ENCODE data around the gene SEC23IP. TPM values are rescaled to one million over a fixed set of nuclear protein-coding genes. Genes with fewer than 3 reads are reported as not detected.

The SEC23IP gene
- total and polyA plus RNA-seq, 2 donors from 2014 or later: 13.3 to 65.2 TPM

- intact Hi-C loops (cut with DNase I): no loop called here
- H3K4me1 ChIP-seq (ENCODE audit: control insufficient read depth in 2 of 3, insufficient read depth in 2 of 3, low read depth in 1 of 3, low read length in 3 of 3): no peaks in the 10 kb centered on the region
- H3K9ac ChIP-seq (ENCODE audit: low read length in 3 of 3): no peak overlapping the region
- no peak for TF ChIP-seq CTCF (IDR thresholded peaks at IDR 0.05; ENCODE audit: borderline replicate concordance, extremely low read depth, insufficient read depth)
- no peak for FAIRE-seq
- H3K36me3 ChIP-seq (ENCODE audit: control insufficient read depth in 2 of 3, insufficient read depth in 3 of 3, low read length in 3 of 3): peaks cover 7 to 39% (median 13%) of the 10 kb centered on the region in 3 donors
- no peaks in the 10 kb centered on the region for H3K27me3 ChIP-seq (ENCODE audit: control insufficient read depth, insufficient read depth, low read length)
- no peaks in the 10 kb centered on the region for H3K9me3 ChIP-seq (ENCODE audit: control insufficient read depth in 2 of 3, insufficient read depth in 1 of 3, low read length in 3 of 3)
- no peak for DNase-seq
- no peak overlapping the region for H3K4me3 ChIP-seq (ENCODE audit: low read length in 3 of 3)
- no peak overlapping the region for H3K27ac ChIP-seq (ENCODE audit: low read depth in 2 of 2, low read length in 2 of 2)
Observed at GRCh38 chr10:119849944-119850343, 42.6 kb upstream of the SEC23IP start.

GRCh38 chr10:119852277-119852676, 40.3 kb upstream of the SEC23IP start:
- Histone ChIP-seq H3K27ac (ENCODE audit: low read depth in 2 of 2, low read length in 2 of 2) (no peak overlapping the region), H3K27me3 (ENCODE audit: control insufficient read depth, insufficient read depth, low read length) (no peaks in the 10 kb centered on the region), H3K36me3 (ENCODE audit: control insufficient read depth in 2 of 3, insufficient read depth in 3 of 3, low read length in 3 of 3) (peaks cover 3 to 25% (median 7%) of the 10 kb centered on the region in 3 donors), H3K4me3 (ENCODE audit: low read length in 3 of 3) (no peak overlapping the region), H3K9ac (ENCODE audit: low read length in 3 of 3) (no peak overlapping the region), H3K9me3 (ENCODE audit: control insufficient read depth in 2 of 3, insufficient read depth in 1 of 3, low read length in 3 of 3) (no peaks in the 10 kb centered on the region), H3K4me1 (ENCODE audit: control insufficient read depth in 2 of 3, insufficient read depth in 2 of 3, low read depth in 1 of 3, low read length in 3 of 3) (no peaks in the 10 kb centered on the region)
- no peak for FAIRE-seq
- intact Hi-C loops (cut with DNase I): no loop called here
- no peak for TF ChIP-seq CTCF (IDR thresholded peaks at IDR 0.05; ENCODE audit: borderline replicate concordance, extremely low read depth, insufficient read depth)
- DNase-seq: no peak

- H3K9me3 ChIP-seq (ENCODE audit: control insufficient read depth in 2 of 3, insufficient read depth in 1 of 3, low read length in 3 of 3): no peaks in the 10 kb centered on the region
- no peak for TF ChIP-seq CTCF (IDR thresholded peaks at IDR 0.05; ENCODE audit: borderline replicate concordance, extremely low read depth, insufficient read depth)
- intact Hi-C loops (cut with DNase I): no loop called here
- no peaks in the 10 kb centered on the region for H3K4me1 ChIP-seq (ENCODE audit: control insufficient read depth in 2 of 3, insufficient read depth in 2 of 3, low read depth in 1 of 3, low read length in 3 of 3)
- no peak overlapping the region for H3K4me3 ChIP-seq (ENCODE audit: low read length in 3 of 3)
- H3K9ac ChIP-seq (ENCODE audit: low read length in 3 of 3): no peak overlapping the region
- H3K36me3 ChIP-seq (ENCODE audit: control insufficient read depth in 2 of 3, insufficient read depth in 3 of 3, low read length in 3 of 3): peaks cover 3 to 24% (median 6%) of the 10 kb centered on the region in 3 donors
- no peak overlapping the region for H3K27ac ChIP-seq (ENCODE audit: low read depth in 2 of 2, low read length in 2 of 2)
- FAIRE-seq (no peak), DNase-seq (no peak)
- H3K27me3 ChIP-seq (ENCODE audit: control insufficient read depth, insufficient read depth, low read length): no peaks in the 10 kb centered on the region
Observed at GRCh38 chr10:119852822-119853221, 39.7 kb upstream of the SEC23IP start.

- DNase-seq (no peak), FAIRE-seq (no peak)
- Histone ChIP-seq H3K27me3 (ENCODE audit: control insufficient read depth, insufficient read depth, low read length) (no peaks in the 10 kb centered on the region), H3K9me3 (ENCODE audit: control insufficient read depth in 2 of 3, insufficient read depth in 1 of 3, low read length in 3 of 3) (no peaks in the 10 kb centered on the region), H3K4me3 (ENCODE audit: low read length in 3 of 3) (no peak overlapping the region), H3K27ac (ENCODE audit: low read depth in 2 of 2, low read length in 2 of 2) (no peak overlapping the region), H3K9ac (ENCODE audit: low read length in 3 of 3) (no peak overlapping the region), H3K4me1 (ENCODE audit: control insufficient read depth in 2 of 3, insufficient read depth in 2 of 3, low read depth in 1 of 3, low read length in 3 of 3) (no peaks in the 10 kb centered on the region), H3K36me3 (ENCODE audit: control insufficient read depth in 2 of 3, insufficient read depth in 3 of 3, low read length in 3 of 3) (peaks cover 3 to 24% (median 6%) of the 10 kb centered on the region in 3 donors)
- intact Hi-C loops (cut with DNase I): no loop called here
- no peak for TF ChIP-seq CTCF (IDR thresholded peaks at IDR 0.05; ENCODE audit: borderline replicate concordance, extremely low read depth, insufficient read depth)
Observed at GRCh38 chr10:119853574-119853973, 39.0 kb upstream of the SEC23IP start.

All from kidney (tissue), 14 donors.